Small intestine (tissue), 7 donors: Measurements from ENCODE around the gene GMFB. TPM values are rescaled to one million over a fixed set of nuclear protein-coding genes. Genes with fewer than 3 reads are reported as not detected.

Experiments
- DNase-seq, 2 donors: peaks; one replicate each; pipeline versions ENCODE4 v3.0.0 to v3.0.0-alpha.2; 2013
- FAIRE-seq: peaks from 2 replicates; lab custom pipeline; 2012; peaks lifted over from hg19 to GRCh38; lab: Jason Lieb, UNC
- H3K27ac ChIP-seq, 3 donors: one replicate each; pipeline ENCODE4 v1.5.1; 2013; ENCODE audit warnings: low read length in 2 of 3, mild to moderate bottlenecking in 2 of 3, control low read depth in 1 of 3, inconsistent platforms in 1 of 3, low read depth in 1 of 3, moderate library complexity in 1 of 3
- H3K27me3 ChIP-seq, 3 donors: one replicate each; pipeline ENCODE4 v1.6.1; 2013; ENCODE audit warnings: low read length in 3 of 3, inconsistent platforms in 1 of 3; ENCODE audit not compliant: control insufficient read depth in 3 of 3, insufficient read depth in 3 of 3
- H3K36me3 ChIP-seq, 3 donors: one replicate each; pipeline ENCODE4 v1.6.1; 2013; ENCODE audit warnings: low read length in 3 of 3, inconsistent platforms in 1 of 3, low read depth in 1 of 3, mild to moderate bottlenecking in 1 of 3, moderate library complexity in 1 of 3; ENCODE audit not compliant: control insufficient read depth in 3 of 3, insufficient read depth in 2 of 3
- H3K4me1 ChIP-seq, 3 donors: one replicate each; pipeline ENCODE4 v1.6.1; 2013; ENCODE audit warnings: low read length in 2 of 3, inconsistent platforms in 1 of 3, low read depth in 1 of 3, mild to moderate bottlenecking in 1 of 3, moderate library complexity in 1 of 3; ENCODE audit not compliant: control insufficient read depth in 3 of 3, insufficient read depth in 2 of 3
- H3K4me3 ChIP-seq, 3 donors: one replicate each; pipeline ENCODE4 v1.5.1; 2013; ENCODE audit warnings: low read length in 3 of 3, control low read depth in 1 of 3, inconsistent platforms in 1 of 3, low read depth in 1 of 3, mild to moderate bottlenecking in 1 of 3, moderate library complexity in 1 of 3
- H3K9me3 ChIP-seq, 2 donors: one replicate each; pipeline ENCODE4 v1.6.1; 2013; ENCODE audit warnings: low read depth in 1 of 2, low read length in 1 of 2; ENCODE audit not compliant: control insufficient read depth in 2 of 2, insufficient read depth in 1 of 2
- WGBS, 3 donors: extraction: QIAGEN DNeasy Blood & Tissue Kit; methylation state at CpG; one replicate each; pipeline ENCODE4 v1.1.7; 2013; 5-methylcytosine and 5-hydroxymethylcytosine counted together
- polyA plus RNA-seq, 4 donors: library from polyadenylated mRNA; stranded (reverse) in 3 of 4; unstranded in 1 of 4; fragments of 200-250 nt in 3 of 4; fragments of 120-200 nt in 1 of 4; gene quantifications; one replicate each; pipeline versions ENCODE4 v1.2.1 to v1.2.3, GENCODE V29; 2013
- donor health status: healthy with polysubstance abuse.
- donor health status: control.
- donor health status: control.
- donor health status: Bipolar disorder and iron deficiency.
- donor health status: healthy.

Gene GMFB
- polyA plus RNA-seq, 4 donors: 25.9 to 51.6 (median 33.5) TPM

DNA sequence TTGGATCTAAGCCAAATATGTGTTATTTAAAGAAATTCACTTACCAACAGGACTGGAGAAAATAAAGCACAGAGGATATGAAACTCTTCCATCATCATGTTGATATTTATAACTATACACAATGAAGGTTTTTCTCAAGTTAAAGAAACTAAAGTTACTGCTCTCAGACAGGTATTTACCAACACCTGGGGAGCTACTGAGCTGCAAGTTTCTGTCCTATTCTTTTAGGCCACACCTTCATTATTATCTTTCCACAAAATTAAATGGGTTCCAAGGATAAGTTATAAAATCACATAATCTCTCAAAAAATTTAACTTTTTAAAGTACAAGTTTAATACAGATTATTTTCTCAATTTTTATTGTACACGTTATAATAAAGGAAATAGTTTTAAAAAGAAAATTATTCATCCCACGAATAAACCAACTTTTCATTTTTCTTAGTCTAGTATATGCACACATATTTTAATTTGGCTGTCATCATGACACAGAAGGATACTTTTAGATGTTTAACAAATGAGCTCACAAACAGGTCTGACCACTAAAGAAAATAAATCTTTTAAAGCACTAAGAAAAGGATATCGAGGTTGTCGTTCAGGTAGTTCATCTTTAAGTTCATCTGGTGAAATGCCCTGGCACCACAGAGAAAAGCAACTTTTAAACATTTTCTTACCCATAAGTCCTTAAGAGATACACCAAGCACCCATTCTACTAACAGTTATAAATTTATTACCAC lies 7.8 kb downstream of the GMFB start:
- Histone ChIP-seq H3K36me3 (peaks cover 0 to 3% (median 0%) of the 10 kb centered on the region in 3 donors), H3K9me3 (no peaks in the 10 kb centered on the region), H3K4me1 (peaks cover 0 to 5% (median 4%) of the 10 kb centered on the region in 3 donors), H3K4me3 (no peak overlapping the region), H3K27me3 (no peaks in the 10 kb centered on the region), H3K27ac (no peak overlapping the region)
- DNase-seq (no peak), FAIRE-seq (no peak)
- 90 to 94% (median 91%) methylated on average over 4 of the region's 4 CpGs for WGBS, 3 donors

DNA sequence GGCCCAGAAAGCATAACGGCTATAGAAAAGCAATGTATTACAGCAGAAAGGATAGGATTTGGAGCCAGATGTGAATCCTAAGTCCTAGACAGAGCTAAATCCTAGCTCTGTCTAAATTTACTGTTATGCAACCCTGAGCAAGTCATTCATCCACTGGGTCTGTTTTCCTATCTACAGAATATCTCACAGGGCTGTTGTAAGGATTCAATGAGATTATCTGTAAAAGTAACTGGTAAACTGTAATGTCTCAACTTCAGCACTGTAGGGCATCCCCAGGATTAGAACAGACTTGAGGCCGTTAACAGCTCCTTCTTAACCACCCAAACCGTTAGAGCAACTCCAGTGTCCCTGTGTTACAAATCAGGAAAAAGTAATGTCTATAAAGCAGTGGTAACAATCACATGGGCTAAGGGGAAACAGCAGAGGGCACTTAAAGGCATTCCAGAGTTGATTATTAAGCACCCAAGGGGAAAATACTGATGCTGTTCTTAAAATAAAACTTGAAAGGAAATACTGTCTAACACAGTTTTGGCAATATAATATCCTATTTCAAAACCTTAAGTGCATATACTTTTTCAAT lies 10.1 kb downstream of the GMFB start:
- no peaks in the 10 kb centered on the region for H3K9me3 ChIP-seq
- H3K27me3 ChIP-seq: no peaks in the 10 kb centered on the region
- peaks cover 0 to 3% (median 0%) of the 10 kb centered on the region in 3 donors for H3K36me3 ChIP-seq
- no peak overlapping the region for H3K4me3 ChIP-seq
- peaks cover 0 to 4% (median 2%) of the 10 kb centered on the region in 3 donors for H3K4me1 ChIP-seq
- H3K27ac ChIP-seq: no peak overlapping the region
- FAIRE-seq (no peak), DNase-seq (no peak)
- WGBS, 3 donors: 72 to 78% (median 77%) methylated on average over 3 of the region's 3 CpGs

GRCh38 chr14:54475911-54476310 lies 12.9 kb downstream of the GMFB start:
- Histone ChIP-seq H3K4me1 (no peaks in the 10 kb centered on the region), H3K27me3 (no peaks in the 10 kb centered on the region), H3K9me3 (no peaks in the 10 kb centered on the region), H3K36me3 (peaks cover 0 to 2% (median 2%) of the 10 kb centered on the region in 3 donors), H3K27ac (no peak overlapping the region), H3K4me3 (no peak overlapping the region)
- no peak for FAIRE-seq
- WGBS, 3 donors: 90 to 96% (median 93%) methylated on average over 4 of the region's 4 CpGs
- no peak for DNase-seq

GRCh38 chr14:54475187-54475899 lies 13.4 kb downstream of the GMFB start:
- 69 to 80% (median 75%) methylated on average over 4 of the region's 4 CpGs for WGBS, 3 donors
- H3K4me3 ChIP-seq: no peak overlapping the region
- H3K4me1 ChIP-seq: no peaks in the 10 kb centered on the region
- DNase-seq (no peak), FAIRE-seq (no peak)
- H3K27ac ChIP-seq: no peak overlapping the region
- no peaks in the 10 kb centered on the region for H3K9me3 ChIP-seq
- no peaks in the 10 kb centered on the region for H3K27me3 ChIP-seq
- H3K36me3 ChIP-seq: peaks cover 0 to 2% (median 2%) of the 10 kb centered on the region in 3 donors

DNA sequence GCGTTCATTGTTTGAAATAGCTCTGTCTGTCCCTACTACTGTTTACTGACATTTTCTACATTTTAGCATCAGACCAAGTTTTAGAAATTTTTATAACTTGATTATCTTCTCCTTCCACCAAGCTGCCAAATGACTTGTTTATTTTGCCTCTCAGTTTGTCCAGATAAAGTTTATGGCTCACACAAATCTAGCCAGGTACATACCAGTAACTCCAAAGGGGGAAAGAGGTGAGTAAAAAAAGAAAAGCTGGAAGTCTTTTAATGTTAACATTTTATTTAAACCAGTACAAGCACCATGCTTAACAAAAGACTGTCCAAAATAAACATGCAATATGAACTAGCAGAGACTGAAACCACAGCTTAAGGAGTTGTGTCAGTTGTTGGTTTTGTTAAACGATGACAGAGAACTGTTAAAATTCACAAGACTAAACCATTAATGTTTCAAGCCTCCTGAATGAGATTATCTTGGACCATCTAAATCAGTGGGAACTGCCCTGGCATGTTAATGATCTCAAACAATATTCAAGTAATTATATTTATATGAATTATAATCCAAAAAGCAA lies 14.5 kb downstream of the GMFB start:
- WGBS, 3 donors: 31 to 59% (median 49%) methylated on average over 2 of the region's 2 CpGs
- FAIRE-seq (no peak), DNase-seq (no peak)
- no peaks in the 10 kb centered on the region for H3K4me1 ChIP-seq
- no peak overlapping the region for H3K4me3 ChIP-seq
- H3K27ac ChIP-seq: no peak overlapping the region
- H3K27me3 ChIP-seq: no peaks in the 10 kb centered on the region
- H3K9me3 ChIP-seq: no peaks in the 10 kb centered on the region
- H3K36me3 ChIP-seq: peaks cover 0 to 2% (median 2%) of the 10 kb centered on the region in 3 donors

- H3K9me3 ChIP-seq: no peaks in the 10 kb centered on the region
- no peak overlapping the region for H3K27ac ChIP-seq
- H3K4me1 ChIP-seq: no peaks in the 10 kb centered on the region
- DNase-seq: no peak
- H3K27me3 ChIP-seq: no peaks in the 10 kb centered on the region
- H3K4me3 ChIP-seq: no peak overlapping the region
- no peak for FAIRE-seq
- 87 to 92% (median 91%) methylated on average over 4 of the region's 4 CpGs for WGBS, 3 donors
- H3K36me3 ChIP-seq: peaks cover 0 to 2% (median 2%) of the 10 kb centered on the region in 3 donors
These were observed 16.5 kb downstream of the GMFB start for GRCh38 chr14:54472315-54472714.

- WGBS, 3 donors: 33 to 76% (median 59%) methylated on average over 4 of the region's 4 CpGs
- Histone ChIP-seq H3K9me3 (no peaks in the 10 kb centered on the region), H3K27ac (no peak overlapping the region), H3K27me3 (no peaks in the 10 kb centered on the region), H3K4me3 (no peak overlapping the region), H3K36me3 (peaks cover 0 to 2% (median 2%) of the 10 kb centered on the region in 3 donors), H3K4me1 (no peaks in the 10 kb centered on the region)
- FAIRE-seq: no peak
- DNase-seq: peak in 1 of 2 donors; percentile 43
These were observed 17.1 kb downstream of the GMFB start for GRCh38 chr14:54471641-54472040.

DNA sequence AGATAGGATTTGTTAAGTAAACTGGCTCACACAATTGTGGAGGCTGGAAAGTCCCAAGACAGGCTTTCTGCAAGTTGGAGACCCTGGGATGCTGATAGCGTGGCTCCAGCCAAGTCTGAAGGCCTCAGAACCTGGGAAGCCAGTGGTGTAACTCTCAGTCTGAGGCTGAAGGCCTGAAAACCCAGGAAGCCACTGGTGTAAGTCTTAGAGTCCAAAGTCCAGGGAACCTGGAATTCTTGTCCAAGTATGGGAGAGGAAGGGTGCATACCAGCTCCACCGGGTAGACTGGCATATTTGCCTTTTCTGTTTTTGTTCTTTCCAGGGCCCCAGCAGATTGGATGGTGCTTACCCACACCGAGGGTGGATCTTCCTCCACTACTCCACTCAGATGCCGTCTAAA lies 18.1 kb downstream of the GMFB start:
- Histone ChIP-seq H3K4me3 (no peak overlapping the region), H3K9me3 (no peaks in the 10 kb centered on the region), H3K36me3 (peaks cover 0 to 2% (median 2%) of the 10 kb centered on the region in 3 donors), H3K27me3 (no peaks in the 10 kb centered on the region), H3K27ac (no peak overlapping the region), H3K4me1 (no peaks in the 10 kb centered on the region)
- 51 to 79% (median 68%) methylated on average over 4 of the region's 4 CpGs for WGBS, 3 donors
- peak; percentile 41 to 81 for DNase-seq
- no peak for FAIRE-seq
